Vagina (tissue), 2 donors: Measurements from ENCODE around the gene NUP62.

Experiments
- POLR2A ChIP-seq, 2 donors: fragments of 450-650 bp; IDR thresholded peaks; one replicate each; pipeline ENCODE4 v1.6.1; 2017; ENCODE audit warnings: antibody characterized with exemption in 2 of 2, mild to moderate bottlenecking in 2 of 2, moderate library complexity in 2 of 2
- TF ChIP-seq, protein P1 (sequence below), 3 experiments: fragments of 450-650 bp in 2 of 3; fragments of 200-600 bp in 1 of 3; sonication (generic) in 1 of 3; IDR thresholded peaks; one replicate each; pipeline ENCODE4 v1.5.1; 2017 to 2019; ENCODE audit warnings: antibody characterized with exemption in 3 of 3, mild to moderate bottlenecking in 2 of 3, moderate library complexity in 2 of 3

DNA sequence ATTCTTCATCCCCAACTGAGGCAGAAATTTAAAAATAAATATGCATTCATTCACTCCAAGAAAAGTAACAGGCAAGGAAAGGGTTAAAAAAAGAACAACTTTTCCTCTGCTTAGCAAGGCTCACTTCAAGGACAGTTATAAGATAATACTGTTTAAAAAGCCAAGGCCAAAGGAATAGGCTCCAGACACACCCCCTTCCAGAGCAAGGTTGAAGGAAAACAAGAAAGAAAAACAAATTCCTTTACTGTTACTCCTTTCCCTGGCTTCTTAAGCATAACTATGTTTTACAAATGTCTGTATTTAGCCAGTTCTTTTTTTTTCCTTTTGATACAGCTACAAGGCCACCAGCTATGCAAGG is 23.2 kb upstream of the NUP62 start:
- TF ChIP-seq, protein P1, sequence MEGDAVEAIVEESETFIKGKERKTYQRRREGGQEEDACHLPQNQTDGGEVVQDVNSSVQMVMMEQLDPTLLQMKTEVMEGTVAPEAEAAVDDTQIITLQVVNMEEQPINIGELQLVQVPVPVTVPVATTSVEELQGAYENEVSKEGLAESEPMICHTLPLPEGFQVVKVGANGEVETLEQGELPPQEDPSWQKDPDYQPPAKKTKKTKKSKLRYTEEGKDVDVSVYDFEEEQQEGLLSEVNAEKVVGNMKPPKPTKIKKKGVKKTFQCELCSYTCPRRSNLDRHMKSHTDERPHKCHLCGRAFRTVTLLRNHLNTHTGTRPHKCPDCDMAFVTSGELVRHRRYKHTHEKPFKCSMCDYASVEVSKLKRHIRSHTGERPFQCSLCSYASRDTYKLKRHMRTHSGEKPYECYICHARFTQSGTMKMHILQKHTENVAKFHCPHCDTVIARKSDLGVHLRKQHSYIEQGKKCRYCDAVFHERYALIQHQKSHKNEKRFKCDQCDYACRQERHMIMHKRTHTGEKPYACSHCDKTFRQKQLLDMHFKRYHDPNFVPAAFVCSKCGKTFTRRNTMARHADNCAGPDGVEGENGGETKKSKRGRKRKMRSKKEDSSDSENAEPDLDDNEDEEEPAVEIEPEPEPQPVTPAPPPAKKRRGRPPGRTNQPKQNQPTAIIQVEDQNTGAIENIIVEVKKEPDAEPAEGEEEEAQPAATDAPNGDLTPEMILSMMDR (IDR thresholded peaks at IDR 0.05): no peak
- TF ChIP-seq POLR2A (IDR thresholded peaks at IDR 0.05): no peak
